ENCODE data around the gene CORO7. TPM values are rescaled to one million over a fixed set of nuclear protein-coding genes. Genes with fewer than 3 reads are reported as not detected.

Gene CORO7
- total and polyA plus RNA-seq, 9 of the 15 experiments (the other 6 are each of a cell fraction or from before 2014, with no cell fraction given) = 0.45 to 77.2 (median 18.7) TPM

DNA sequence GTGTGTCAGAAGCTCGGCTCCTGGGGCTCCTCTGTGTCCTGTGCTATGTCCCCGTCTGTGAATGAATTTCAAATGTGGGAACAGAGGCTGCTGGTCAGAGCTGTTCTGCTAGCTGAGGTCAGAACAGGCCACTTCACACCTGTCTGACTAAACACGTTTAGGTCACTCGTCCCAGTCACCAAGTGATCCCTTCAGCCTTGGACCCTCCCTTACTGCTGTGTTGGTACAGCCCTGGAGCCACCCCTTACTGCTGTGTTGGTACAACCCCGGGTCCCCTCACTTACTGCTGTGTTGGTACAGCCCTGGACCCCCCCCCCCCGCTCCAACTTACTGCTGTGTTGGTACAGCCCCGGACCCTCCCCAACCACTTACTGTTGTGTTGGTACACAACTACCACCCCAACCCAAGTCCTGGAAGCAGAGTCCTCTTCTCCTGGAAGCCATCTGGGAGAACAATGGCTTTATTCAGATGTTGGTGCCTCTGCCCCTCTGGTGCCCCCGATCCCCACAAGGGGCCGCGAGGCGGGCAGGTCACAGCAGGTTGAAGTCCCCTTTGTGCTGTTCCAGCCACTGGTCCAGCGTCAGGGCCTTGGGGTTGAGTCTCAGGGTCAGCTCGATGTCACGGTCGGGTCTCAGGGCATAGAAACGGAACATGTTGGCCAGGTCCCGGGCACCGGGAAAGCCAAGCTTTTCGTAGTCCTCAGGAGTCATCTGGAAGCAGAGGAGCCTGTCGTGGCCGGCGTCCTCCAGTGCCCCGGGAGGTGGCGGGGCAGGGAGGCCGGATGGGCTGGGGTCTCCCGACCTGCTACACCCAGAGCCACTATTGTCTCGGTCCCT lies 45.1 kb upstream of the CORO7 start (continued):
- no peak for TF ChIP-seq ARHGAP35 (IDR thresholded peaks at IDR 0.05; ENCODE audit: partially characterized antibody)
- TF ChIP-seq, protein P1, sequence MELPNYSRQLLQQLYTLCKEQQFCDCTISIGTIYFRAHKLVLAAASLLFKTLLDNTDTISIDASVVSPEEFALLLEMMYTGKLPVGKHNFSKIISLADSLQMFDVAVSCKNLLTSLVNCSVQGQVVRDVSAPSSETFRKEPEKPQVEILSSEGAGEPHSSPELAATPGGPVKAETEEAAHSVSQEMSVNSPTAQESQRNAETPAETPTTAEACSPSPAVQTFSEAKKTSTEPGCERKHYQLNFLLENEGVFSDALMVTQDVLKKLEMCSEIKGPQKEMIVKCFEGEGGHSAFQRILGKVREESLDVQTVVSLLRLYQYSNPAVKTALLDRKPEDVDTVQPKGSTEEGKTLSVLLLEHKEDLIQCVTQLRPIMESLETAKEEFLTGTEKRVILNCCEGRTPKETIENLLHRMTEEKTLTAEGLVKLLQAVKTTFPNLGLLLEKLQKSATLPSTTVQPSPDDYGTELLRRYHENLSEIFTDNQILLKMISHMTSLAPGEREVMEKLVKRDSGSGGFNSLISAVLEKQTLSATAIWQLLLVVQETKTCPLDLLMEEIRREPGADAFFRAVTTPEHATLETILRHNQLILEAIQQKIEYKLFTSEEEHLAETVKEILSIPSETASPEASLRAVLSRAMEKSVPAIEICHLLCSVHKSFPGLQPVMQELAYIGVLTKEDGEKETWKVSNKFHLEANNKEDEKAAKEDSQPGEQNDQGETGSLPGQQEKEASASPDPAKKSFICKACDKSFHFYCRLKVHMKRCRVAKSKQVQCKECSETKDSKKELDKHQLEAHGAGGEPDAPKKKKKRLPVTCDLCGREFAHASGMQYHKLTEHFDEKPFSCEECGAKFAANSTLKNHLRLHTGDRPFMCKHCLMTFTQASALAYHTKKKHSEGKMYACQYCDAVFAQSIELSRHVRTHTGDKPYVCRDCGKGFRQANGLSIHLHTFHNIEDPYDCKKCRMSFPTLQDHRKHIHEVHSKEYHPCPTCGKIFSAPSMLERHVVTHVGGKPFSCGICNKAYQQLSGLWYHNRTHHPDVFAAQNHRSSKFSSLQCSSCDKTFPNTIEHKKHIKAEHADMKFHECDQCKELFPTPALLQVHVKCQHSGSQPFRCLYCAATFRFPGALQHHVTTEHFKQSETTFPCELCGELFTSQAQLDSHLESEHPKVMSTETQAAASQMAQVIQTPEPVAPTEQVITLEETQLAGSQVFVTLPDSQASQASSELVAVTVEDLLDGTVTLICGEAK (IDR thresholded peaks at IDR 0.05) = no peak
- TF ChIP-seq, protein P1 (CRISPR knock-in tag; IDR thresholded peaks at IDR 0.05) = no peak
- TF ChIP-seq MYNN (IDR thresholded peaks at IDR 0.05) = no peak; the same call in 1 of the 2 replicates
- no peak for TF ChIP-seq MYNN (CRISPR knock-in tag; IDR thresholded peaks at IDR 0.05)
- no peak for TF ChIP-seq ZNF76 (CRISPR knock-in tag; IDR thresholded peaks at IDR 0.05; ENCODE audit: borderline replicate concordance)
- no peak for TF ChIP-seq SAFB2 (IDR thresholded peaks at IDR 0.05; ENCODE audit: borderline replicate concordance, low read depth, low read length, severe bottlenecking)
- peak; percentile 79; the same call in 1 of the 2 replicates for TF ChIP-seq SREBF1 (IDR thresholded peaks at IDR 0.05; ENCODE audit: borderline replicate concordance, low read depth, low read length)
- no peak for TF ChIP-seq CBX1 (IDR thresholded peaks at IDR 0.05; ENCODE audit: low read depth)
- TF ChIP-seq HDAC1 (IDR thresholded peaks at IDR 0.05) = no peak
- no peak for TF ChIP-seq CHD4 (IDR thresholded peaks at IDR 0.05; ENCODE audit: insufficient read depth, insufficient replicate concordance, low read depth, low read length, poor library complexity, severe bottlenecking)
- TF ChIP-seq C11orf30 (IDR thresholded peaks at IDR 0.05; ENCODE audit: low read depth) = no peak
- TF ChIP-seq GATA2 (CRISPR knock-in tag; IDR thresholded peaks at IDR 0.05) = no peak
- TF ChIP-seq, protein P2, sequence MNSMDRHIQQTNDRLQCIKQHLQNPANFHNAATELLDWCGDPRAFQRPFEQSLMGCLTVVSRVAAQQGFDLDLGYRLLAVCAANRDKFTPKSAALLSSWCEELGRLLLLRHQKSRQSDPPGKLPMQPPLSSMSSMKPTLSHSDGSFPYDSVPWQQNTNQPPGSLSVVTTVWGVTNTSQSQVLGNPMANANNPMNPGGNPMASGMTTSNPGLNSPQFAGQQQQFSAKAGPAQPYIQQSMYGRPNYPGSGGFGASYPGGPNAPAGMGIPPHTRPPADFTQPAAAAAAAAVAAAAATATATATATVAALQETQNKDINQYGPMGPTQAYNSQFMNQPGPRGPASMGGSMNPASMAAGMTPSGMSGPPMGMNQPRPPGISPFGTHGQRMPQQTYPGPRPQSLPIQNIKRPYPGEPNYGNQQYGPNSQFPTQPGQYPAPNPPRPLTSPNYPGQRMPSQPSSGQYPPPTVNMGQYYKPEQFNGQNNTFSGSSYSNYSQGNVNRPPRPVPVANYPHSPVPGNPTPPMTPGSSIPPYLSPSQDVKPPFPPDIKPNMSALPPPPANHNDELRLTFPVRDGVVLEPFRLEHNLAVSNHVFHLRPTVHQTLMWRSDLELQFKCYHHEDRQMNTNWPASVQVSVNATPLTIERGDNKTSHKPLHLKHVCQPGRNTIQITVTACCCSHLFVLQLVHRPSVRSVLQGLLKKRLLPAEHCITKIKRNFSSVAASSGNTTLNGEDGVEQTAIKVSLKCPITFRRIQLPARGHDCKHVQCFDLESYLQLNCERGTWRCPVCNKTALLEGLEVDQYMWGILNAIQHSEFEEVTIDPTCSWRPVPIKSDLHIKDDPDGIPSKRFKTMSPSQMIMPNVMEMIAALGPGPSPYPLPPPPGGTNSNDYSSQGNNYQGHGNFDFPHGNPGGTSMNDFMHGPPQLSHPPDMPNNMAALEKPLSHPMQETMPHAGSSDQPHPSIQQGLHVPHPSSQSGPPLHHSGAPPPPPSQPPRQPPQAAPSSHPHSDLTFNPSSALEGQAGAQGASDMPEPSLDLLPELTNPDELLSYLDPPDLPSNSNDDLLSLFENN (IDR thresholded peaks at IDR 0.05; ENCODE audit: low read depth in 2 of 2, low read length in 2 of 2) = no peak
- no peak for TF ChIP-seq MED1 (CRISPR knock-in tag; IDR thresholded peaks at IDR 0.05; ENCODE audit: borderline replicate concordance)

Measured in K562 (cell line).